ENCODE results near the gene ABCA1. TPM values are rescaled to one million over a fixed set of nuclear protein-coding genes. Genes with fewer than 3 reads are reported as not detected.
"Not testable (repeated sequence)": the region's sequence is repeated elsewhere in the genome, so short reads cannot be mapped to it uniquely, and the experiment has no call there.

ABCA1 gene
- 10 to 100 TPM; 59.2 to 84.1 (median 80.5) TPM for total RNA-seq

GRCh38 chr9:104927912-104928740, at the start of gene ABCA1:
Gene ABCA1, minus strand, starts transcription at chr9:104928155. Its CDS starts 24,476 bp downstream, at chr9:104903679.
- peak; percentile 91 to 96 for DNase-seq (ENCODE audit: low spot score in 2 of 2)
- peak within 1 kb of the TSS; percentile 63 to 83 (median 74) for H3K4me3 ChIP-seq
- H3K27me3 ChIP-seq = no peaks in the 10 kb centered on the region
- peak within 1 kb of the TSS; percentile 61 to 90 (median 85) for H3K27ac ChIP-seq
- peaks cover 0 to 37% (median 23%) of the 10 kb centered on the region in 4 donors for H3K4me1 ChIP-seq
- WGBS, 2 donors = 1 to 8% methylated on average over 21 to 45 of the region's 53 CpGs
- TF ChIP-seq EP300 (IDR thresholded peaks at IDR 0.05) (peak; percentile 32 to 85), POLR2A (IDR thresholded peaks at IDR 0.05) (peak; percentile 20 to 54), CTCF (IDR thresholded peaks at IDR 0.05) (no peak)
- no peaks in the 10 kb centered on the region for H3K36me3 ChIP-seq
- no peaks in the 10 kb centered on the region for H3K9me3 ChIP-seq

- H3K27ac ChIP-seq = no peak overlapping the region
- no peaks in the 10 kb centered on the region for H3K36me3 ChIP-seq
- H3K4me1 ChIP-seq = peaks cover 0 to 9% (median 0%) of the 10 kb centered on the region in 4 donors
- no peaks in the 10 kb centered on the region for H3K27me3 ChIP-seq
- H3K4me3 ChIP-seq = no peak overlapping the region
- no peaks in the 10 kb centered on the region for H3K9me3 ChIP-seq
- no peak for DNase-seq (ENCODE audit: low spot score in 2 of 2)
- TF ChIP-seq EP300 (IDR thresholded peaks at IDR 0.05) = no peak
- TF ChIP-seq POLR2A (IDR thresholded peaks at IDR 0.05) = no peak
- TF ChIP-seq CTCF (IDR thresholded peaks at IDR 0.05) = no peak
These were observed 49.6 kb upstream of the ABCA1 start for GRCh38 chr9:104977580-104977979.

GRCh38 chr9:104977168-104977567, 49.2 kb upstream of the ABCA1 start:
- WGBS, 2 donors = 94 to 95% methylated on average over 6 of the region's 6 CpGs
- H3K36me3 ChIP-seq = no peaks in the 10 kb centered on the region
- H3K27me3 ChIP-seq = no peaks in the 10 kb centered on the region
- H3K4me3 ChIP-seq = no peak overlapping the region
- no peak for DNase-seq (ENCODE audit: low spot score in 2 of 2)
- TF ChIP-seq EP300 (IDR thresholded peaks at IDR 0.05) = no peak
- no peak for TF ChIP-seq CTCF (IDR thresholded peaks at IDR 0.05)
- TF ChIP-seq POLR2A (IDR thresholded peaks at IDR 0.05) = no peak
- no peak overlapping the region for H3K27ac ChIP-seq
- no peaks in the 10 kb centered on the region for H3K9me3 ChIP-seq
- H3K4me1 ChIP-seq = peaks cover 0 to 8% (median 0%) of the 10 kb centered on the region in 4 donors

- WGBS, 2 donors = 81 to 89% methylated on average over 9 of the region's 9 CpGs
- H3K4me1 ChIP-seq = peaks cover 0 to 13% (median 0%) of the 10 kb centered on the region in 4 donors
- not testable (repeated sequence) for H3K9me3 ChIP-seq; H3K4me3 ChIP-seq; H3K27ac ChIP-seq; H3K27me3 ChIP-seq; DNase-seq (ENCODE audit: low spot score in 2 of 2); H3K36me3 ChIP-seq
These were observed 48.1 kb upstream of the ABCA1 start for GRCh38 chr9:104975966-104976595.

GRCh38 chr9:104974053-104974962, 46.4 kb upstream of the ABCA1 start:
- no peak for TF ChIP-seq CTCF (IDR thresholded peaks at IDR 0.05)
- Histone ChIP-seq H3K36me3 (no peaks in the 10 kb centered on the region), H3K4me1 (peaks cover 0 to 31% (median 9%) of the 10 kb centered on the region in 4 donors), H3K27ac (no peak overlapping the region), H3K4me3 (no peak overlapping the region), H3K27me3 (no peaks in the 10 kb centered on the region), H3K9me3 (no peaks in the 10 kb centered on the region)
- WGBS, 2 donors = 54% methylated on average over 8 of the region's 8 CpGs
- no peak for DNase-seq (ENCODE audit: low spot score in 2 of 2)
